Measurements from ENCODE around the gene GLRA3.

Gene GLRA3

DNA sequence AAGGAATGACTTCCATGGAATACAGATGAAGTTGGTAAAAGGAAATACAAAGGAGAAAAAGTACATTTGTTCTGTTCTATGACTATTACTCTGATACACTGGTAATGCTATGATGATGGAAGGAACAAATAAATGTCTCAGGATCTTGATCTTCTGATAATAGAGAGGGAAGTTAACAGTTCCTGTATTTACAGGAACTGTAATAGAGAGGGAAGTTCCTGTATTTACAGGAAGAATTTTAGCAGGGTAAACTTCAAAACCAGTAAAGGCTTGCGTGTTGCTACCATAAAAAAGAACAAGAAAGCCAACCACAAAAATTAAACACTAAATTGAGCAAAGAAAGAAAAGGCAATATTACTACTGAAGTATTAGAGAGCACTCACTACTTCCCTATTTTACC is 215.1 kb downstream of the GLRA3 start:
- TF ChIP-seq TAF1 (IDR thresholded peaks at IDR 0.05; ENCODE audit: borderline replicate concordance, insufficient read depth, low read length) = no peak

DNA sequence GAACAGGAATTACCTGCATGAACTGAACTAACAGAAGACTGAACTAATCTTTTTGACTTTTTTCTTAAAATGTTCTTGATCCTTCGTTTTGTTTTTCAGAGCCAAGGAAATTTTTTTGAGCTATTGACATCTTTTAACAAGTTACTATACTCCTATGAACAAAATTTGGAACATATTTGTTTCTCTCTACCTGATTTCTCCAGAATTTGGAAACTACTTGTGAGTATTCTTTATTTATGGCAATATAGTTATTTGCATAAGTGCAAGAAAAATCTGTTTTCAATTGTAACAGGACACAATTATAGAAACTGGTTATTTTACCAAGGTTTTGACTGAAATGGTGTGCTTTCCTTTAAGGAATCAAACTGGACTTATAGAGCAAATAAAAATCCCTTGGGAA is 217.3 kb downstream of the GLRA3 start:
- no peak for TF ChIP-seq TAF1 (IDR thresholded peaks at IDR 0.05; ENCODE audit: borderline replicate concordance, insufficient read depth, low read length)
- TF ChIP-seq FOXP2 (optimal IDR thresholded peaks at IDR 0.05; ENCODE audit: borderline replicate concordance, extremely low read depth, extremely low read length, insufficient read depth) = no peak
- no peak for TF ChIP-seq REST (IDR thresholded peaks at IDR 0.05; ENCODE audit: insufficient read depth in 1 of 2, low read depth in 2 of 2, low read length in 2 of 2)
- TF ChIP-seq SIN3A (IDR thresholded peaks at IDR 0.05; ENCODE audit: borderline replicate concordance, insufficient read depth, low read length) = no peak
- no peak for TF ChIP-seq POLR2AphosphoS5 (IDR thresholded peaks at IDR 0.05; ENCODE audit: low read depth, low read length)

DNA sequence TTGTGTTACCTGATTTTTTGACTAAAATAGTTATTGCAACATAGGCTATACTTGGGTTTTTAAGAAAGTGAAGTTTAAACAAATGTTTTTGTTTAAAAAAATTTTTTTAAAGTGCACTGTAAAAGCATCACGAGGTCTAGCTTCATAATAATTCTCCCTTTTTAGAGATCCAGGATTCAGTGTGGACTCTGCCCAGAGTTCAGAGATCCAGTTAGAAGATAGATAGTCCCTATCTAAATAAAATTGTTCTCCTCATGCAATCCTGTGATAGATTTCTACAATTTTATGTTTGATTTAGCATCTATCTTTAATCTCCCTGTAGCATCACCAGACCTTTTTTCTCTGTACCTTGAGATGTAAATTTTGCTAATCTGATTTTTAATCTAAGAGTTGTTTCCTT is 221.3 kb downstream of the GLRA3 start:
- no peak for TF ChIP-seq FOXP2 (optimal IDR thresholded peaks at IDR 0.05; ENCODE audit: borderline replicate concordance, extremely low read depth, extremely low read length, insufficient read depth)

GRCh38 chr4:174604198-174604597 is 224.8 kb downstream of the GLRA3 start:
- TF ChIP-seq SIN3A (IDR thresholded peaks at IDR 0.05; ENCODE audit: borderline replicate concordance, insufficient read depth, low read length) (no peak), POLR2AphosphoS5 (IDR thresholded peaks at IDR 0.05; ENCODE audit: low read depth, low read length) (no peak), REST (IDR thresholded peaks at IDR 0.05; ENCODE audit: insufficient read depth in 1 of 2, low read depth in 2 of 2, low read length in 2 of 2) (no peak), FOXP2 (optimal IDR thresholded peaks at IDR 0.05; ENCODE audit: borderline replicate concordance, extremely low read depth, extremely low read length, insufficient read depth) (no peak), TAF1 (IDR thresholded peaks at IDR 0.05; ENCODE audit: borderline replicate concordance, insufficient read depth, low read length) (no peak)

DNA sequence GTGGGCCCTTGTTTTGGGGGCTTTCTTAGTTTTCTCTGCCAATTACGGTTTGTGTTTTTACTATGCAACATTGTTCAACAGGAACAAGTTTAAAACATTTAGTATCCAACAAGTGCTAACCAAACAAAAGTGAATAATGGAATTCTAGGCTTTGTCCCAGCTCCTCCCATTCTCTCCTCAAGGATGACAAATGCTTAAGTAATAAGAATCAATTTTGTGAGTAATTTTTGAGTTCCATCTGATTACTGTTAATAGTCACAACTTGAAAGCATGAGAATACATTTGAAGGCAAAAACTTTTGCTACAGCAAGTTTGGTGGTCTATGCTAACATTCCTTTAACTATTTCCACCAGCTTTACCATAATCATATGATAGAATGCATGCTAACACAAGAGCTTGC is 228.7 kb downstream of the GLRA3 start:
- TF ChIP-seq POLR2AphosphoS5 (IDR thresholded peaks at IDR 0.05; ENCODE audit: low read depth, low read length) (no peak), TAF1 (IDR thresholded peaks at IDR 0.05; ENCODE audit: borderline replicate concordance, insufficient read depth, low read length) (no peak), REST (IDR thresholded peaks at IDR 0.05; ENCODE audit: insufficient read depth in 1 of 2, low read depth in 2 of 2, low read length in 2 of 2) (no peak), SIN3A (IDR thresholded peaks at IDR 0.05; ENCODE audit: borderline replicate concordance, insufficient read depth, low read length) (no peak), FOXP2 (optimal IDR thresholded peaks at IDR 0.05; ENCODE audit: borderline replicate concordance, extremely low read depth, extremely low read length, insufficient read depth) (no peak)

GRCh38 chr4:174598800-174599199 is 230.2 kb downstream of the GLRA3 start:
- TF ChIP-seq POLR2AphosphoS5 (IDR thresholded peaks at IDR 0.05; ENCODE audit: low read depth, low read length) (no peak), FOXP2 (optimal IDR thresholded peaks at IDR 0.05; ENCODE audit: borderline replicate concordance, extremely low read depth, extremely low read length, insufficient read depth) (no peak)

GRCh38 chr4:174596513-174596912 is 232.5 kb downstream of the GLRA3 start:
- TF ChIP-seq REST (IDR thresholded peaks at IDR 0.05; ENCODE audit: insufficient read depth in 1 of 2, low read depth in 2 of 2, low read length in 2 of 2) = peak in 1 of 2 experiments; percentile 72; a peak in 2 of 4 replicates
- TF ChIP-seq SIN3A (IDR thresholded peaks at IDR 0.05; ENCODE audit: borderline replicate concordance, insufficient read depth, low read length) = no peak
- TF ChIP-seq FOXP2 (optimal IDR thresholded peaks at IDR 0.05; ENCODE audit: borderline replicate concordance, extremely low read depth, extremely low read length, insufficient read depth) = no peak

Data from PFSK-1 (cell line).